GM21526 (cell line): Measurements from ENCODE around the gene PPFIBP2.

ENCODE experiments used
- ATAC-seq: cut with Tn5 transposase; IDR thresholded peaks from one replicate; pipeline ENCODE4 v1.9.1; 2021; ENCODE audit warnings: moderate library complexity; ENCODE audit not compliant: unreplicated experiment, low FRiP score

PPFIBP2 gene

GRCh38 chr11:7619322-7619721, 105.5 kb downstream of the PPFIBP2 start:
- ATAC-seq, result no peak

GRCh38 chr11:7621090-7621489, 107.3 kb downstream of the PPFIBP2 start:
- ATAC-seq, result no peak

DNA sequence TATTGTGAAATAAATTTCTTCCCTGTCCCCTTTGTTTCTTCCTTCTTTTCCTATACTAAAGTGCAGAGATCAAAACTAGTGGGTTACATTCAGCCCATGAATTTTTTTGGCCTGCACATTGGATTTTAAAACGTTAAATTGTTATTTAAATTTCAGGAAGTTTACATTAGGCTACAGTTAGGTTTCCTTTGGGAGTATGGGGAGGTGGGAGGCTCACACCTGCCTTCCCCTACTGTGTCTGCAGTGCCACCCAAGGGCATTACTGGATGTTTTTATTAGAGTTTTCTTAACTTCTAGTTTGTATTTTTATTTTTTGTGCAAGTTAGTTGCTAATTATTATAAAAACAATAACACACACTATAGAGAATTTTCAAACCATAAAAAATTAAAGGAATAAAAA, 107.8 kb downstream of the PPFIBP2 start:
- ATAC-seq, result no peak

DNA sequence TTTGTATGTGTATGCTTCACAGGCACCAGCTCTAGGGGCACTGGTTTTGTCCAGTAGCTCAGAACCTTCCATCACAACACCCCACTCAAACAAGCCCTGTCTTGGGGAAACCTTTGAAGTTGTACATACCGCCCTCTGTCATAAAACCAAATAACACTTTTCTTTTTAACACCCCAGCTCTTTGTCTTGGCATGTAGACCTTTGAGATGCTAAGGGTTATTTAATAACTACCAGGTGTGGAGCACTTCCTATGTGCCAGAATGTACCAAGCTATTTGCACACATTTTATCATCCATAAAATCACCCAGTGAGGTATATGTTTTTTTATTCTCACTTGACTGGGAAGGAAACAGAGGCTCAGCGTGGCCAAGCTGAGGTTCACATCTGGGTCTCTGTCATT, 108.9 kb downstream of the PPFIBP2 start:
- no peak for ATAC-seq

DNA sequence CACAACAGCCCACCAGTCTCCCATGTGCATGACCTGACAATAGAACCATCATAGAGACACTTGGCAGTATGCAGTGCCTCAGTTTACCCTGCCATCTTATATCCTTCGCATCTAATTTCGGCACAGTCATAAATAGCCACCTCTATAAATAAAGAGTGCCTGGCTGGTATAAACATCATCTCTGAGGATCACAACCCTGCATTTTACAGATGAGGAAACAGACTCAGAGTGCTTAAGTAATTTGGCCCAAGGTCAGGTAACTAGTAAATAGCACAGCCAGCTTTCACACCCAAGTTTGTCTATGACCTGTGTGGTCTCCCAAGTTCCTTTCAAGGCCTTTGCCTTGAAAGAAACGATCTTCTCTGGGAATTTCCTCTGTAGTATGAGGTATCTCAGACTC, 114.9 kb downstream of the PPFIBP2 start:
- no peak for ATAC-seq

DNA sequence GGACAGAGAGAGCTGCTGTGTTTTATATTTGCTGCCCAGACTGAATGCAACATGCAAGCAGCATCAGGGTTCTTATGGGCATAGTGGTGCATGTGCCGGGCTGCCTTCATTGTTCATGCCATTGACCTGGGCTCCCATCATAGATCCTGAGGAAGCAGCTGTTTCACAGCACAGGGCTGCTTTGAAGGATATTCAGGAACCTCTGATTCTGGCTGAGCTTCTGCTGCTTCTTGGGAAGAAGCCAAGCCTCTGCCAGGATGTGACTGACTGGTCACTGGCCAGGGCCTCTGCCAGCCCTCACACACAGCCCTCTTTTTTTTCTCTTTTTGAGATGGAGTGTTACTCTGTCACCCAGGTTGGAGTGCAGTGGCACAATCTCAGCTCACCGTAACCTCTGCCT, 116.2 kb downstream of the PPFIBP2 start:
- no peak for ATAC-seq

GRCh38 chr11:7632211-7632610, 118.4 kb downstream of the PPFIBP2 start:
- ATAC-seq, result no peak

DNA sequence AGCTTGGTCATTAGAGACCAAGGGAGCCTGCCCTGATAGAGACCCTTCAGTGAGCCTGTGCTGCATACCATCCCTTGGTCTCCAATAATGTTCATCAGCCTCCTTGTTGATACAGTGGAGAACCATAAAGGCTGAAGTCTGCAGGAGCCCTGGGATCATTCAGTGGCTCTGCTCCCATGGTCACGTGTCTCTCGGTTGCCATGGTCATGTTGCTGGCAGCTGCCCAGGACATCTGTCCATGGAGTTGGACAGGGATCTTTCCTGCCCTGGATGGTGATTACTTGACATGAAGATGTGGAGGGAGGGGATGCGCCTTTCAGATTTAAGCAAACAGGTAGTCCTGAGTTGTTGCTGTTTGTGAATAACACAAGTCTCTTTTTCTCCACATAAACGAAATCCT, 121.3 kb downstream of the PPFIBP2 start:
- no peak for ATAC-seq

DNA sequence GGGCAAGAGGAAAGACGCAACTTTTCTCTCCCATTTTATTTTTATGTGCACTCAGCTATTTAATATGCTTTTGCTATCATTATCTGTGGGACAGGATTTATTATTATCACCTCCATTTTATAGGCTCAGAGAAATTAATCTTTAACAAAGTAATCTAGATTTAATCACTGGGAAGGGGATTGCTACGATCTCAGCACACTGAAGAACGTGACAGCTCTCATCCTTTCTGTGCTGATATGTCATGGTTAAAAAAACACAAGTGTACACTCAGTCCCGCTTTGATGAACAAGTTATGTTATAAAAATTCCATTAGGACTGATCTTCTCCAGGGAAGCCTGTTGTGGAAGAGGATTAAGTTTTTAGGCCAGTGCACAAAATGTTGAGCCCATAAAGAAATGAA, 121.9 kb downstream of the PPFIBP2 start:
- no peak for ATAC-seq

- ATAC-seq, result no peak
These were observed 122.6 kb downstream of the PPFIBP2 start for GRCh38 chr11:7636350-7636749.

DNA sequence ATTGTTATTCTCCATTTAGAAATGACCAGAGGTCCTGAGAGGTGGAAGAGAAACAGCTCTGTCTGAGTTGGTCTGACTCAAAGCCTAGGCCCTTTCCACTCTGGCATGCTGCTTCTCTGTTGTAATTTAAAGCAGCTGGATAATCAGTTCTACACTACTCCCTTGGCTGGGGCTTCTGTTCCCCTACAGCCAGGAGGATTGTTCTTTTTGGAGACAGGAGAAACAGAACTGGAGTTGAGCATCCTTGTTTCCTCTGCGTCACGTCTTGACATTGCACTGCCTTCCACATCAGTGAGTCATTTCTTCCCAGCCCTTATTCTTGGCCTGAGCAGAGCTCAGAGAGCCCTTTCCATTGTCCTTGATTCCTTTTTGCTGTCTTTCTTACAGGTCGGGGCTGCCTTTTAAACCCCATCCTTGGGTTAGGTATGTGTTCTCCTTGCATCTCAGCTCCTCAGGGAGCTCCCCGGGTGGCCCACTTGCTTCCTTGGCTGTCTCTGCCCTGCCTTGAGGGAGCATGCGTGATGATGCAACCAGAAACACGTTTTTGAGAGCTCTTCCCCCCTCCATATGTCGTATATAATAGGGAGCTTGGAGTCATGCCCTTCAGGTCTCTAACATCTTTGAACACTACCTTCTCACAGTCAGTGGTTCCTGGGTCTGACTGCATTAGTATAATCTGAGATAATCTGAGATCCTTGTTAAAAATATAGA, 123.8 kb downstream of the PPFIBP2 start:
- ATAC-seq, result no peak

GRCh38 chr11:7638710-7639642, 125.2 kb downstream of the PPFIBP2 start:
- no peak for ATAC-seq

GRCh38 chr11:7639643-7640025, 125.8 kb downstream of the PPFIBP2 start:
- ATAC-seq, result no peak

DNA sequence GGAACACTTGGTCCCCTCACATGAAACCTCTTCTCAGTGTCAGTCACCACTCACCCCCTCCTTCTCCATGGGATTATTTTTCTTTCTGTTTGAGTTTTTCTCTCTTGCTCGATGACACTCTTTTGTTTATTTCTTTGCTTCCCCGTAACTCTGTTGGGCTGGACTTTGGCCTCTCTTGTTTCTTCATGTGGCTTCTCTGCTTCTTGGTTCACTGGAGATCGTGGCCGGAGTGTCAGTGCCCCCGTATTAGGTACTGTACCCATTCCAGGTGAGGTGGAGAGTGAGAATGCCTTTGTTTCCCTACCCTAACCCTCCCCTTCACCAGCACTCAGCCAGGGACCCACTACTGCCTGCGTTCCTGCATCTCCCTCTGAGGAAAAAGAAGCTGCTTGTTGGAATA, 127.0 kb downstream of the PPFIBP2 start:
- ATAC-seq, result no peak

DNA sequence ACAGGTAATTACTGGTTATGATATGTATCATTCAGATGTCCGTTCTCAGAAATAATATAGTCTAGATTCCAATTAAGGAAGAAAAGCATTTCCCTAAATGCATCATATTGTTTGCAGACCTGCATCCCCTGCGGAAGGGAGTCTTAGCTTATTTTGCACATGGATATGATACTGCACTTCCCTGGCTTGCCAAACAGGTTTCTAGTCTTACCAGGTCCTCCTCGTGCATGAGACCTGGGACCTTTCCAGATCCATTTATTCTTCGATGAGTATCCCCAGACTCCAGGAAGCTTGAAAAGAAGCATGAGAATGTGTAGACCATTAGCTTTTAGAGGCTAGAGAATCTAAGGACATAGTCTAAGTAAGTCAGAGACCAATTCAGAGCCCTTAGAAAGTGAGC, 128.9 kb downstream of the PPFIBP2 start:
- ATAC-seq, result no peak

DNA sequence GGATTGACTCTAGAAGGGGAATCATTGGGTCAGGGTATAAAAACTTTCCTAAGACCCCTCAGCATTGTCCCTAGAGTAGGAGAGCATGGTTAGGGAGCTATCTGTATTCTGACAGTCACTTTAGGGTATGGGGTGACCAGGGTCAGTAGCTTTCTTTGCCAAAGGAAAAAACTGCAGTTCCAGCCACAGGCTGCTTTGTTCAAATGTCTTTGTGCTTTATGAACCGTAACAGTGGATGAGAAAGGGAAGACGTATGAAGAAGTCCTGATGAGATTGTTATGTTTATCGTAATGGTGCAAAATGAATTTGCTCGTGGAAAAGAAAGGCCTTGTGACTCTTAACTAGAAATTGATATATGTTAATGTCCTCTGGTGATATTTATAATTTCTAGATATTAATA, 129.5 kb downstream of the PPFIBP2 start:
- no peak for ATAC-seq

DNA sequence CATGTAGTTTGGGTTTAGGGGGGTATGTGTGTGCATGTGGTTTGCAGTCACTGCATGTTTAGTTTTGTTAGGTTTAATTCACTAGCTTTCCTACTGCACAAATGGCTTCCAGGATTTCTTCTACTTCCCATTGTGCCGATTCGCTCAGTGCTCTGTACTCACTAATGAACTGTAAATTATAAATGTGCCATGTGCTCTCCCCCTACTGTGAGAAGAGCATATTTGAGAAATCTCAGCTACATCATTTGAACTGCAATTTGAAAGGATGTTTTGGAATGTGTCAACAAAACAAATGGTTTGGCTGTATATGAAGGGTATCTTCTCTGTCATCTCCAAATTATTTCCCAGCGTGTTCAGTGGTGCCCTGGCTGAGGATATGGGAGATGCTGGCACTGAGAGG, 131.4 kb downstream of the PPFIBP2 start:
- ATAC-seq, result no peak

- ATAC-seq, result no peak
These were observed 133.1 kb downstream of the PPFIBP2 start for GRCh38 chr11:7646866-7647265.

DNA sequence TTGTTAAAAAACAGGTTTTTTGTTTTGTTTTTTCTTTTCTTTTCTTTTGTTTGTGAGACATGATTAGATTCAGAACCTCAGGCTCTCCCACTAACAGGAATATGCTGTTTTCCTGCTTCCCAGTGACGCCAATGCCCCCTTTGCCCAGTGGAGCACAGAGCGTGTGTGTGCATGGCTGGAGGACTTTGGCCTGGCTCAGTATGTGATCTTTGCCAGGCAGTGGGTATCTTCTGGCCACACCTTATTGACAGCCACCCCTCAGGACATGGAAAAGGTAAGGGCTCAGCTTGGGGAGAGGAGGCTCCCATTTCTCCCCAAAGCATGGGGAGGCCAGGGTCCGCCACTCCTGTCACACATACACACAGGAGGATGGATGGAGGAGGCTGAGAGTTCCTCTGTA, 134.5 kb downstream of the PPFIBP2 start:
- ATAC-seq, result no peak

DNA sequence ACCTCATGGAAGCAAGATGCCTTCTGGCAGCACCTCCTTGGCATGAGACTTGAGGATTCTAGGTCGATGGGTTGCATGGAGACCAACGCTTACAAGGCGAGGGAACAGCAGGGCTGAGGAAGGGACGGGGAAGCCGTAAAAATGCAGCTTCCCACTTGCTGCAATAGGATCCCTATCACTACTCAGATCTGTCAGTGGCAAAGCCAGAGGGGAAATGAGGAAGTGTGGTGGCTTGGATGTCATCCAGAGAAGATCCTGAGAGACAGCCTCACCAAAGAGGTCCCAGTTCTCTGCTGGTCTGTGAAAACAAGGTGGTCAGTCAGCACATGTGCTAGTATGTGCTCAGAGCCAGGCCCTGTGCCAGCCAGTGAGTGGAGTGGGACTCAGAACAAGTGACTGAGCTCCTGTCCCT, 137.3 kb downstream of the PPFIBP2 start:
- ATAC-seq, result no peak

- ATAC-seq, result no peak
These were observed 137.9 kb downstream of the PPFIBP2 start for GRCh38 chr11:7651700-7652099.

GRCh38 chr11:7654195-7654705, 140.5 kb downstream of the PPFIBP2 start:
- ATAC-seq, result no peak
